SJSA1 (cell line): ENCODE results near the gene FAM117A. TPM values are rescaled to one million over a fixed set of nuclear protein-coding genes. Genes with fewer than 3 reads are reported as not detected.
"Not testable (repeated sequence)": the region's sequence is repeated elsewhere in the genome, so short reads cannot be mapped to it uniquely, and the experiment has no call there.

Source experiments
- DNase-seq, 2 experiments: peaks; one replicate each; pipeline ENCODE4 v3.0.0-alpha.2; 2015 to 2020; ENCODE audit warnings: low spot score in 2 of 2, low read depth in 1 of 2
- H3K27ac ChIP-seq: fragments of 250-450 bp; sonication (Bioruptor Pico); 2 replicates; pipeline ENCODE4 v1.5.1; 2020; ENCODE audit warnings: mild to moderate bottlenecking, moderate library complexity
- H3K27me3 ChIP-seq: fragments of 250-450 bp; sonication (Bioruptor Pico); replicated peaks from 2 replicates; pipeline ENCODE4 v1.5.1; 2020; ENCODE audit warnings: mild to moderate bottlenecking, moderate library complexity
- H3K36me3 ChIP-seq: fragments of 250-450 bp; sonication (Bioruptor Pico); 2 replicates; pipeline ENCODE4 v1.5.1; 2020; ENCODE audit warnings: mild to moderate bottlenecking
- H3K4me1 ChIP-seq: fragments of 250-450 bp; sonication (Bioruptor Pico); replicated peaks from 2 replicates; pipeline ENCODE4 v1.6.1; 2021; ENCODE audit warnings: mild to moderate bottlenecking
- H3K4me3 ChIP-seq: fragments of 250-450 bp; sonication (Bioruptor Pico); 2 replicates; pipeline ENCODE4 v1.5.1; 2020; ENCODE audit warnings: mild to moderate bottlenecking
- H3K9me3 ChIP-seq: fragments of 250-450 bp; sonication (Bioruptor Pico); replicated peaks from 2 replicates; pipeline ENCODE4 v1.5.1; 2020; ENCODE audit warnings: mild to moderate bottlenecking
- total RNA-seq: library from RNA; depleted of rRNA; stranded (reverse); fragments of >200 nt; shearing (Covaris generic); gene quantifications from 2 replicates; pipeline ENCODE4 v1.2.3, GENCODE V29; 2014; rRNA removed

The FAM117A gene
- total RNA-seq, 1 experiment from 2014 or later: 2.6 TPM

GRCh38 chr17:49680314-49680713 is 83.6 kb downstream of the FAM117A start:
- no peak for DNase-seq
- Histone ChIP-seq H3K27me3 (no peaks in the 10 kb centered on the region), H3K36me3 (peaks cover 6% of the 10 kb centered on the region), H3K4me3 (no peak overlapping the region), H3K9me3 (no peaks in the 10 kb centered on the region; the same call in 1 of the 2 replicates), H3K4me1 (peaks cover 16% of the 10 kb centered on the region), H3K27ac (no peak overlapping the region)

DNA sequence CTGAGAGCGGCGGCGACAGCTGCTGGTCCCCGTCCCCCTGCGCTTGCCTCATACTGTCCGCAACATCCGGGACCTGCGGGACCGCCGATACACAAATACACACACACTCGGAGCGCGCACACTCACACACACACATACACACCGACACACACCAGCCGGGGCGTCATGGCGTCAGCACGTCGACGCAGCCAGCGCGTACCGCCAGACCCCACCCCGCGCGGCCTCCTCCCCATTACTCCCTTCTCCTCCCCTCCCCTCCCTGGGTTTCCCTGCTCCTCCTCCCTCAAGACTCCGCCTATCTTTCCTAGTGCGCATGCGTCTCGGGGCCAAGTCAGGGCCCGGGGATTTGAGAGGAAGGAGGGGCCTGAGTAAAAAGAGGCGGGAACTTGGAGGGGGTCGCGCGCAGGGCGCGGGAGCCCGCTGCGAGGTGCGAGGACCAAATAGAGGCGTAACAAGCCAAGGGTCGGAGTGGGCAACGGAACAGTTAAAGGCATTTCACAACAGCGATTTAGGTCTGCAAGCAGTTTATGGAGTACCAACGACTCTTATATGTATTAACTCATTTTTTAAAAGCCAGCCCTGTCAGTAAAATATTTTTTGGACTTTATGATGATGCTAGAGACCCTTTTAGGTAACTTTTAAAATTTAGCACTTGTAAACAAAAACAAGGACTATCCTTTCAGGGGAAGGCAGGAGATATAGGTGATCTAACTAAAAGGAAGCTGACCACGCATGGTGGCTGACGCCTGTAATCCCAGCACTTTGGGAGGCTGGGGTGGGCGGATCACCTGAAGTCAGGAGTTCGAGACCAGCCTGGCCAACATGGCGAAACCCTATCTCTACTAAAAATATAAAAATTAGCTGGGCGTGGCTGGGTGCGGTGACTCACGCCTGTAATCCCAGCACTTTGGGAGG is 85.7 kb downstream of the FAM117A start, which contains the start of gene SPOP:
TSS of gene SPOP (minus strand) at position 165 of the 915 bp plus-strand sequence. CDS start 55,287 bp downstream, outside the sequence.
- Histone ChIP-seq H3K27ac (peak within 1 kb of the TSS; percentile 50), H3K4me1 (peaks cover 16% of the 10 kb centered on the region)
- DNase-seq: peak; percentile 99 to 100

DNA sequence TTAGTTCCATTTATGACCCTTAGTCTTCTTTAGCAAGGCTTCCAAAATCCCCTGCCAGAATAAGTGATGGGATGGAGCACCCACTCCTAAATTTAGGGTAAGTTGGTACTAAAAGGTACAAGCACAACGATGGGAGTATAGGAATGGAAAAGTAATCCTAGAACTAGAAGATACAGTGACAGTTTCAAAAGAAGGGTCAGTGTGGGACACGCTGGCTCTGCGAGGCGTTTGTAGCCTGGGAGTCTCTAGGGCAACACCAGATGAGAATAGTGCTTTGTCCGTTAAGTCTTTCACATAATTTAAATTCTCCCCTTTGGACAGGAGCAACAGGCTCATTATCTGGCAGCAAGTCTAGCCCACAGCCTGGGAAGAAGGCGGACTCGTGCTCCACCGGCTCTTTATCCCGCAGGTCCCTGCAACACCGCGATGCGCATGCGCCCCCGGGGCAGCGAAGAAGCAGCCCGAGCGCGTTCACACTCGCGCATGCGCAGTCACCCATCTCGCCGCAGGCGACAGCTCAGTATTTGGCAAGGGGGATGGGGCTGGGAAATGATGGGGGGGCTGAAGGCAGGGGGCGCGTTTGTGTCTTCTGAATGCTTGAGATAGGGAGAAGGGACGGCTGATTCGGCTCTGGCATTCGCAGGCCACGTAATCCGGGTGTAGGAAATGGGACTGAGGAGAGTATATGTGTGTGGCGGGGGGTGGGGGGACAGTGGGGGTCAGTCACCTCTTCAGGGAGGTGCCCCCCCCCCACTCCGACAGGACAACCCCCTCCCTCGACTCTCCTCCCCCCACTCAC is 86.6 kb downstream of the FAM117A start:
- Histone ChIP-seq H3K4me3 (peak overlapping the region; percentile 52), H3K27ac (peak overlapping the region; percentile 50), H3K4me1 (peaks cover 16% of the 10 kb centered on the region), H3K9me3 (no peaks in the 10 kb centered on the region; the same call in 1 of the 2 replicates), H3K36me3 (peaks cover 17% of the 10 kb centered on the region), H3K27me3 (no peaks in the 10 kb centered on the region)
- peak; percentile 93 to 99 for DNase-seq

More for the DNA sequence above, 85.7 kb downstream of the FAM117A start, which contains the start of gene SPOP:
- Histone ChIP-seq H3K4me3 (peak within 1 kb of the TSS; percentile 52), H3K36me3 (peaks cover 17% of the 10 kb centered on the region), H3K27me3 (no peaks in the 10 kb centered on the region), H3K9me3 (no peaks in the 10 kb centered on the region; the same call in 1 of the 2 replicates)

- Histone ChIP-seq H3K27ac (peak overlapping the region; percentile 50), H3K36me3 (peaks cover 17% of the 10 kb centered on the region), H3K4me3 (peak overlapping the region; percentile 52), H3K4me1 (peaks cover 16% of the 10 kb centered on the region), H3K9me3 (no peaks in the 10 kb centered on the region; the same call in 1 of the 2 replicates), H3K27me3 (no peaks in the 10 kb centered on the region)
- DNase-seq: peak in 1 of 2 experiments; percentile 38
Measured at GRCh38 chr17:49676276-49676868, 87.6 kb downstream of the FAM117A start.

DNA sequence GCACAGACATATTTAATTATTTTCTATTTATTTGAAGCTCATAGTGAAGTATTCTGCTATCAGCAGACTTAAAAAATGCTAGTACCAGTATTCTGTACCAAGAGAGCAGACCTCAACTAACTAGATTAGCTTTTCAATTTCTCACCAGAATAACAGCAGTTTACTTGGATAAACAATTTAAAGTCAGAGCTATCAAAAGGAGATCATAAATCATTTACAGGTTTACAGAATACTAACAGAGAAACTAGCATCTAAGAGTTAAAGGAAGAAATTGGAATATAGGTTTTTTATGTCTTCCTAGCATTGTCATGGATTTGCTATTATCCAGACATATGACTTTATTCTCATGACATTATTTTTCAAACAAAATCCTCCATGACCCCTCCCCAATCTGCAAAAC is 89.4 kb downstream of the FAM117A start:
- Histone ChIP-seq H3K27ac (no peak overlapping the region), H3K36me3 (peaks cover 21% of the 10 kb centered on the region), H3K4me3 (no peak overlapping the region), H3K27me3 (no peaks in the 10 kb centered on the region), H3K4me1 (peaks cover 16% of the 10 kb centered on the region), H3K9me3 (no peaks in the 10 kb centered on the region; the same call in 1 of the 2 replicates)
- DNase-seq: no peak

GRCh38 chr17:49673679-49674078 is 90.3 kb downstream of the FAM117A start:
- peaks cover 21% of the 10 kb centered on the region for H3K36me3 ChIP-seq
- H3K4me1 ChIP-seq: peaks cover 16% of the 10 kb centered on the region
- not testable (repeated sequence) for H3K27me3 ChIP-seq, H3K4me3 ChIP-seq, H3K9me3 ChIP-seq, H3K27ac ChIP-seq, DNase-seq

DNA sequence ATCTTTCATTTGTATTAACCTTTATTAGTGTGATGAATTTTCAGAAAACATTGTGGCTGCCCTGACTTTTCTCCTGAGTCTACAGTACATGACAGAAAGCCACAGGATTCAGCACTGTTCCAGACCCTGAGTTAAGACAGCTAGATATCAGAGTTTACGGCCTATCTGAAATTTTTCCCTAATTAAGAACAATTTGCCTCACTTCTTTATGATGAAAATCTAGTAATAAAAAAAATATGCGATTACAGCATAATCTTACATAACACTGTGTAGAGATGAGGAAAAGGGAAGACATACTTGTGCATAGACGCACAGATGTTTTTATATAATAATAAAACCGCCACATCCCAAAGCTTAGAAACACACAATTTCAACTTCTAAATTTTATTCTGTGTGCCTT is 93.3 kb downstream of the FAM117A start:
- Histone ChIP-seq H3K9me3 (no peaks in the 10 kb centered on the region), H3K36me3 (peaks cover 33% of the 10 kb centered on the region), H3K27me3 (no peaks in the 10 kb centered on the region), H3K4me1 (no peaks in the 10 kb centered on the region), H3K4me3 (no peak overlapping the region), H3K27ac (no peak overlapping the region)
- DNase-seq: no peak

- Histone ChIP-seq H3K4me1 (no peaks in the 10 kb centered on the region), H3K27me3 (no peaks in the 10 kb centered on the region), H3K9me3 (no peaks in the 10 kb centered on the region), H3K4me3 (no peak overlapping the region), H3K27ac (no peak overlapping the region), H3K36me3 (peaks cover 32% of the 10 kb centered on the region)
- no peak for DNase-seq
Measured at GRCh38 chr17:49670002-49670401, 93.9 kb downstream of the FAM117A start.

GRCh38 chr17:49667854-49668253 is 96.1 kb downstream of the FAM117A start:
- H3K36me3 ChIP-seq: peaks cover 40% of the 10 kb centered on the region
- no peaks in the 10 kb centered on the region for H3K9me3 ChIP-seq
- H3K4me3 ChIP-seq: no peak overlapping the region
- H3K27me3 ChIP-seq: no peaks in the 10 kb centered on the region
- DNase-seq: no peak
- no peak overlapping the region for H3K27ac ChIP-seq
- no peaks in the 10 kb centered on the region for H3K4me1 ChIP-seq

GRCh38 chr17:49664706-49665211 is 99.2 kb downstream of the FAM117A start:
- no peak for DNase-seq
- Histone ChIP-seq H3K36me3 (peaks cover 45% of the 10 kb centered on the region), H3K4me1 (no peaks in the 10 kb centered on the region), H3K27ac (no peak overlapping the region), H3K9me3 (no peaks in the 10 kb centered on the region), H3K27me3 (no peaks in the 10 kb centered on the region), H3K4me3 (no peak overlapping the region)

Other genes starting within 250 kb of the FAM117A start
- gene NXPH3, start 188.3 kb downstream of the FAM117A start, total RNA-seq: 2.2 and 2.3 TPM in 2 replicates
- 61.0 and 73.0 TPM in 2 replicates for gene SPOP, start 86.0 kb downstream of the FAM117A start, total RNA-seq
- gene SLC35B1, start 56.2 kb downstream of the FAM117A start, total RNA-seq: 140 and 141 TPM in 2 replicates
- 32.6 and 39.4 TPM in 2 replicates for gene KAT7, start 24.6 kb upstream of the FAM117A start, total RNA-seq
- not detected in 2 replicates for gene TAC4, start 83.9 kb upstream of the FAM117A start, total RNA-seq
- gene DLX4, start 205.1 kb upstream of the FAM117A start, total RNA-seq: 0.13 TPM in 1 of 2 replicates, not detected in the other
- not detected in 2 replicates for gene DLX3, start 231.1 kb upstream of the FAM117A start, total RNA-seq